Measurements from ENCODE around the gene TRMT2A.

The TRMT2A gene

GRCh38 chr22:20087319-20088262 lies 29.4 kb downstream of the TRMT2A start:
- no peaks in the 10 kb centered on the region for H3K27me3 ChIP-seq (ENCODE audit: insufficient read depth, low read length, poor library complexity, severe bottlenecking)
- H3K79me2 ChIP-seq (ENCODE audit: insufficient read depth, low read length), result peaks cover 80% of the 10 kb centered on the region
- no peak overlapping the region for H3K4me2 ChIP-seq (ENCODE audit: low read depth, low read length, poor library complexity, severe bottlenecking)
- peaks cover 71% of the 10 kb centered on the region for H3K36me3 ChIP-seq (ENCODE audit: insufficient read depth, low read length)
- H3K4me3 ChIP-seq (ENCODE audit: low read length, poor library complexity, severe bottlenecking), result no peak overlapping the region
- H3F3A ChIP-seq (ENCODE audit: low read depth), result no peaks in the 10 kb centered on the region; the same call in 1 of the 2 replicates
- H4K20me1 ChIP-seq (ENCODE audit: insufficient read depth, low read length, poor library complexity, severe bottlenecking), result peaks cover 79% of the 10 kb centered on the region
- H3K9me2 ChIP-seq (replicated peaks; ENCODE audit: low read depth, low read length), result no peaks in the 10 kb centered on the region
- H3K9ac ChIP-seq (ENCODE audit: low read depth, low read length, poor library complexity, severe bottlenecking), result no peak overlapping the region
- H2AFZ ChIP-seq (ENCODE audit: low read length), result no peak overlapping the region
- peaks cover 27% of the 10 kb centered on the region for H3K4me1 ChIP-seq (ENCODE audit: insufficient read depth, low read length, poor library complexity, severe bottlenecking)
- TF ChIP-seq CTCF (conservative IDR thresholded peaks at IDR 0.05; ENCODE audit: low read length) (no peak), EZH2phosphoT487 (IDR thresholded peaks at IDR 0.05; ENCODE audit: borderline replicate concordance) (no peak)
- H3K9me3 ChIP-seq (ENCODE audit: insufficient read depth, low read depth, low read length), result no peaks in the 10 kb centered on the region

DNA sequence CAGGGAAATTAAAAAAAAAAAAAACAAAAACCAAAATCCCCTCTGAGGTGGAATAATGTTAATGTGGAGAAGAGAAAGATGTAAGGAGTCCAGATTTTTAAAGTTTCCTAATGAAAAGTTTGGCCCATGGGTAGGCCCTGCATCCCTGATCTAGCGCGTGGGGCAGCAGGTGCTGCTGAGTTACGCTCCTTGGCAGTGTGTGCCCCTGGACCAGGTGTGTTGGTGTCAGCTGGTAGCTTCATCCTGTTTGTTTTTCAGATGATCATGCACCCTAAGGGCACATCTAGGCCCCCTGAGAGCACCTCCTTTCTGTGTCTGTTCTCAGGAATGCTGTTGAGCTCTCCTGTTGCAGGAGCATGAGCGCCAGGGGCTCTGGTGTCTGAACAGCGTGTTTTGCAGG lies 30.3 kb downstream of the TRMT2A start:
- Histone ChIP-seq H4K20me1 (ENCODE audit: insufficient read depth, low read length, poor library complexity, severe bottlenecking) (peaks cover 85% of the 10 kb centered on the region), H3K4me1 (ENCODE audit: insufficient read depth, low read length, poor library complexity, severe bottlenecking) (peaks cover 27% of the 10 kb centered on the region), H3K4me3 (ENCODE audit: low read length, poor library complexity, severe bottlenecking) (no peak overlapping the region), H3K4me2 (ENCODE audit: low read depth, low read length, poor library complexity, severe bottlenecking) (no peak overlapping the region), H3K36me3 (ENCODE audit: insufficient read depth, low read length) (peaks cover 63% of the 10 kb centered on the region), H3K9ac (ENCODE audit: low read depth, low read length, poor library complexity, severe bottlenecking) (no peak overlapping the region), H3F3A (ENCODE audit: low read depth) (no peaks in the 10 kb centered on the region; the same call in 1 of the 2 replicates), H3K9me3 (ENCODE audit: insufficient read depth, low read depth, low read length) (no peaks in the 10 kb centered on the region), H3K27me3 (ENCODE audit: insufficient read depth, low read length, poor library complexity, severe bottlenecking) (no peaks in the 10 kb centered on the region), H3K79me2 (ENCODE audit: insufficient read depth, low read length) (peaks cover 88% of the 10 kb centered on the region), H3K9me2 (replicated peaks; ENCODE audit: low read depth, low read length) (no peaks in the 10 kb centered on the region), H2AFZ (ENCODE audit: low read length) (no peak overlapping the region)
- no peak for TF ChIP-seq EZH2phosphoT487 (IDR thresholded peaks at IDR 0.05; ENCODE audit: borderline replicate concordance)

- H3F3A ChIP-seq (ENCODE audit: low read depth), result no peaks in the 10 kb centered on the region; the same call in 1 of the 2 replicates
- H3K36me3 ChIP-seq (ENCODE audit: insufficient read depth, low read length), result peaks cover 57% of the 10 kb centered on the region
- no peak overlapping the region for H2AFZ ChIP-seq (ENCODE audit: low read length)
- TF ChIP-seq EZH2phosphoT487 (IDR thresholded peaks at IDR 0.05; ENCODE audit: borderline replicate concordance) (no peak), CTCF (conservative IDR thresholded peaks at IDR 0.05; ENCODE audit: low read length) (no peak)
- H3K9me2 ChIP-seq (replicated peaks; ENCODE audit: low read depth, low read length), result no peaks in the 10 kb centered on the region
- peaks cover 91% of the 10 kb centered on the region for H4K20me1 ChIP-seq (ENCODE audit: insufficient read depth, low read length, poor library complexity, severe bottlenecking)
- H3K9me3 ChIP-seq (ENCODE audit: insufficient read depth, low read depth, low read length), result no peaks in the 10 kb centered on the region
- H3K4me3 ChIP-seq (ENCODE audit: low read length, poor library complexity, severe bottlenecking), result no peak overlapping the region
- H3K79me2 ChIP-seq (ENCODE audit: insufficient read depth, low read length), result peaks cover 95% of the 10 kb centered on the region
- no peak overlapping the region for H3K9ac ChIP-seq (ENCODE audit: low read depth, low read length, poor library complexity, severe bottlenecking)
- H3K4me1 ChIP-seq (ENCODE audit: insufficient read depth, low read length, poor library complexity, severe bottlenecking), result peaks cover 33% of the 10 kb centered on the region
- no peak overlapping the region for H3K4me2 ChIP-seq (ENCODE audit: low read depth, low read length, poor library complexity, severe bottlenecking)
- no peaks in the 10 kb centered on the region for H3K27me3 ChIP-seq (ENCODE audit: insufficient read depth, low read length, poor library complexity, severe bottlenecking)
Observed at GRCh38 chr22:20086101-20086599, 30.9 kb downstream of the TRMT2A start.

Data from Loucy (cell line).